ENCODE results near the gene GRIK3.

GRIK3 gene

GRCh38 chr1:36831186-36831810, 203.0 kb downstream of the GRIK3 start:
- H3K4me2 ChIP-seq (ENCODE audit: low read depth, low read length, poor library complexity, severe bottlenecking): no peak overlapping the region

GRCh38 chr1:36829961-36830360, 204.4 kb downstream of the GRIK3 start:
- H3K9me2 ChIP-seq (replicated peaks; ENCODE audit: low read depth, low read length): no peaks in the 10 kb centered on the region
- no peaks in the 10 kb centered on the region for H3F3A ChIP-seq (ENCODE audit: low read depth)
- H3K9ac ChIP-seq (ENCODE audit: low read depth, low read length, poor library complexity, severe bottlenecking): no peak overlapping the region
- no peaks in the 10 kb centered on the region for H3K36me3 ChIP-seq (ENCODE audit: insufficient read depth, low read length)
- no peak overlapping the region for H3K4me2 ChIP-seq (ENCODE audit: low read depth, low read length, poor library complexity, severe bottlenecking)
- TF ChIP-seq EZH2phosphoT487 (IDR thresholded peaks at IDR 0.05; ENCODE audit: borderline replicate concordance): no peak
- no peak for TF ChIP-seq CTCF (conservative IDR thresholded peaks at IDR 0.05; ENCODE audit: low read length)
- no peaks in the 10 kb centered on the region for H3K79me2 ChIP-seq (ENCODE audit: insufficient read depth, low read length)
- H3K4me3 ChIP-seq (ENCODE audit: low read length, poor library complexity, severe bottlenecking): no peak overlapping the region
- no peaks in the 10 kb centered on the region for H3K9me3 ChIP-seq (ENCODE audit: insufficient read depth, low read depth, low read length)
- H2AFZ ChIP-seq (ENCODE audit: low read length): no peak overlapping the region
- H4K20me1 ChIP-seq (ENCODE audit: insufficient read depth, low read length, poor library complexity, severe bottlenecking): no peaks in the 10 kb centered on the region
- H3K4me1 ChIP-seq (ENCODE audit: insufficient read depth, low read length, poor library complexity, severe bottlenecking): no peaks in the 10 kb centered on the region
- no peaks in the 10 kb centered on the region for H3K27me3 ChIP-seq (ENCODE audit: insufficient read depth, low read length, poor library complexity, severe bottlenecking)

More at GRCh38 chr1:36831186-36831810, 203.0 kb downstream of the GRIK3 start:
- H2AFZ ChIP-seq (ENCODE audit: low read length): no peak overlapping the region
- no peaks in the 10 kb centered on the region for H3K9me2 ChIP-seq (replicated peaks; ENCODE audit: low read depth, low read length)
- H3K9ac ChIP-seq (ENCODE audit: low read depth, low read length, poor library complexity, severe bottlenecking): no peak overlapping the region
- no peak for TF ChIP-seq EZH2phosphoT487 (IDR thresholded peaks at IDR 0.05; ENCODE audit: borderline replicate concordance)
- no peak for TF ChIP-seq CTCF (conservative IDR thresholded peaks at IDR 0.05; ENCODE audit: low read length)
- no peak overlapping the region for H3K4me3 ChIP-seq (ENCODE audit: low read length, poor library complexity, severe bottlenecking)
- no peaks in the 10 kb centered on the region for H3K36me3 ChIP-seq (ENCODE audit: insufficient read depth, low read length)
- no peaks in the 10 kb centered on the region for H3K79me2 ChIP-seq (ENCODE audit: insufficient read depth, low read length)
- no peaks in the 10 kb centered on the region for H3K27me3 ChIP-seq (ENCODE audit: insufficient read depth, low read length, poor library complexity, severe bottlenecking)
- H3K4me1 ChIP-seq (ENCODE audit: insufficient read depth, low read length, poor library complexity, severe bottlenecking): no peaks in the 10 kb centered on the region
- no peaks in the 10 kb centered on the region for H3K9me3 ChIP-seq (ENCODE audit: insufficient read depth, low read depth, low read length)
- no peaks in the 10 kb centered on the region for H3F3A ChIP-seq (ENCODE audit: low read depth)
- H4K20me1 ChIP-seq (ENCODE audit: insufficient read depth, low read length, poor library complexity, severe bottlenecking): no peaks in the 10 kb centered on the region

DNA sequence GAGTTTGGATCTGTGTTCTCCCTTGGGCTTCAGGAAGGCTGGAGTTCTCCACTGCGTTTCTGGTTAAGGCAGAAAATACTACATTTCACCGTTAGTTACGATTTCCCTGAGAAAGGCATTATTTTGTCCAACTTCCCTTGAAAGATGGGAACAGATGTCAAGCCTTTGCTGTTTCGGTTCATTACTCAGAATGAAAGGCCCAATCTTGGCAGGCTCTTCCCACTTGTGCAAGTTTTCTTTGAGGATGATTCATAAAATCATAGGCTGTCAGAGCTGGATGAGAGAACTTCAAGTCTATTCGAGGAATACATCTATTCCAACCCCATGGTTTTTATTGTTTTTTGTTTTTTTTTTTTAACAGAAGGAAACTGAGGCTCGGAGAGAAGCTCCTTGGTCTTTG, 205.2 kb downstream of the GRIK3 start:
- H2AFZ ChIP-seq (ENCODE audit: low read length): no peak overlapping the region
- no peak overlapping the region for H3K9ac ChIP-seq (ENCODE audit: low read depth, low read length, poor library complexity, severe bottlenecking)
- TF ChIP-seq CTCF (conservative IDR thresholded peaks at IDR 0.05; ENCODE audit: low read length): no peak
- TF ChIP-seq EZH2phosphoT487 (IDR thresholded peaks at IDR 0.05; ENCODE audit: borderline replicate concordance): no peak
- H3K36me3 ChIP-seq (ENCODE audit: insufficient read depth, low read length): no peaks in the 10 kb centered on the region
- H3K79me2 ChIP-seq (ENCODE audit: insufficient read depth, low read length): no peaks in the 10 kb centered on the region
- no peaks in the 10 kb centered on the region for H3K9me3 ChIP-seq (ENCODE audit: insufficient read depth, low read depth, low read length)
- H3K27me3 ChIP-seq (ENCODE audit: insufficient read depth, low read length, poor library complexity, severe bottlenecking): no peaks in the 10 kb centered on the region
- H3F3A ChIP-seq (ENCODE audit: low read depth): no peaks in the 10 kb centered on the region
- H4K20me1 ChIP-seq (ENCODE audit: insufficient read depth, low read length, poor library complexity, severe bottlenecking): no peaks in the 10 kb centered on the region
- H3K4me2 ChIP-seq (ENCODE audit: low read depth, low read length, poor library complexity, severe bottlenecking): no peak overlapping the region
- no peaks in the 10 kb centered on the region for H3K4me1 ChIP-seq (ENCODE audit: insufficient read depth, low read length, poor library complexity, severe bottlenecking)
- no peak overlapping the region for H3K4me3 ChIP-seq (ENCODE audit: low read length, poor library complexity, severe bottlenecking)
- no peaks in the 10 kb centered on the region for H3K9me2 ChIP-seq (replicated peaks; ENCODE audit: low read depth, low read length)

Measured in Loucy (cell line).